Gastrocnemius medialis (tissue), 4 donors: ENCODE data around the gene CMTM4.

Experiments used
- CTCF ChIP-seq, 5 experiments: fragments of 450-650 bp in 3 of 5; fragments of 200-600 bp in 2 of 5; sonication (generic) in 2 of 5; IDR thresholded peaks in 4 of 5; conservative IDR thresholded peaks in 1 of 5; 1 replicate in 4 of 5; 2 replicates in 1 of 5; pipeline ENCODE4 v1.5.1; 2016 to 2019; ENCODE audit warnings: antibody characterized with exemption in 5 of 5, mild to moderate bottlenecking in 3 of 5, moderate library complexity in 3 of 5
- POLR2A ChIP-seq, 2 donors: fragments of 450-650 bp; IDR thresholded peaks; one replicate each; pipeline ENCODE4 v1.6.1; 2017; ENCODE audit warnings: antibody characterized with exemption in 2 of 2, mild to moderate bottlenecking in 2 of 2, moderate library complexity in 2 of 2

- TF ChIP-seq CTCF (IDR thresholded peaks at IDR 0.05 in 4 of 5, conservative IDR thresholded peaks at IDR 0.05 in 1 of 5) (no peak), POLR2A (IDR thresholded peaks at IDR 0.05) (no peak)
Measured at GRCh38 chr16:66610111-66610820, 86.3 kb downstream of the CMTM4 start.
